ENCODE results near the gene TNFRSF14.

DNA sequence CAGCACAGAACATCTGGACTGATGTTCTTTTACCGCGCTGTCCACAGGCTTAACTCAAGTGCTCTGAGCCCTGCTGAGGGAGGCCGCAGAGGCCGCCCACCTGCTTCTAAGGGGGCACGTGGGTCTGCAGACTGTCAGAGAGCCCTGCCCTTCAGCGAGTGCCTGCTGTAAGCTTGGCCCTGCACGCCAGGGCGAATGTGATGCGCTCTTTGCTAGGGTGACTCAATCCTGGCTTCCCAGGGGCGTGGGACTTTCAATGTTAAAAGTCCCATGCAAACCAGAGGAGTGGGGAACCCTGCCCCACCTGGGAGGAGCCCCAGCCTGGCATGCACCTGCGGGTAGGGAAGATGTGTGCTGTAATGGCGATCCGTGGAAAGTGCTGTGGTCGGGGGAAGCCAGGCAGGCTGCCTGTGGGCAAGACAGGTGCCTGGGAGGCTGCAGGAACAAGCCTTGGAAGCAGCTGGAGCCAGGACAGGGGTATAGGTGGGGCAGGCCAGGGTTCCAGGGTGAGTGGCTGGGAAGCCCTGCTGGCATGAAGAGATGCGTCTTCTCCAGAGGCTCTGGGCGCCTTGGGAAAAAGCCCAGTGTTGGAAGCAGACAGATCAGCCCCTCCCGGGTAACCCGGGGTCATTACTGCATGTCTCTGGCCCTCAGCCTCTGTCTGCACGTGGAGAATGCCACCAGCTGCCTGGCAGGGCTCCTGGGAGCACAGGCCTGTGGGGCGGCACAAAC is 29.2 kb upstream of the TNFRSF14 start:
- TF ChIP-seq, protein P1, sequence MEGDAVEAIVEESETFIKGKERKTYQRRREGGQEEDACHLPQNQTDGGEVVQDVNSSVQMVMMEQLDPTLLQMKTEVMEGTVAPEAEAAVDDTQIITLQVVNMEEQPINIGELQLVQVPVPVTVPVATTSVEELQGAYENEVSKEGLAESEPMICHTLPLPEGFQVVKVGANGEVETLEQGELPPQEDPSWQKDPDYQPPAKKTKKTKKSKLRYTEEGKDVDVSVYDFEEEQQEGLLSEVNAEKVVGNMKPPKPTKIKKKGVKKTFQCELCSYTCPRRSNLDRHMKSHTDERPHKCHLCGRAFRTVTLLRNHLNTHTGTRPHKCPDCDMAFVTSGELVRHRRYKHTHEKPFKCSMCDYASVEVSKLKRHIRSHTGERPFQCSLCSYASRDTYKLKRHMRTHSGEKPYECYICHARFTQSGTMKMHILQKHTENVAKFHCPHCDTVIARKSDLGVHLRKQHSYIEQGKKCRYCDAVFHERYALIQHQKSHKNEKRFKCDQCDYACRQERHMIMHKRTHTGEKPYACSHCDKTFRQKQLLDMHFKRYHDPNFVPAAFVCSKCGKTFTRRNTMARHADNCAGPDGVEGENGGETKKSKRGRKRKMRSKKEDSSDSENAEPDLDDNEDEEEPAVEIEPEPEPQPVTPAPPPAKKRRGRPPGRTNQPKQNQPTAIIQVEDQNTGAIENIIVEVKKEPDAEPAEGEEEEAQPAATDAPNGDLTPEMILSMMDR (IDR thresholded peaks at IDR 0.05; ENCODE audit: insufficient read depth, low read depth, low read length), result no peak
- no peak for TF ChIP-seq EZH2 (IDR thresholded peaks at IDR 0.05; ENCODE audit: insufficient read depth, low read length)
